HG03439 (cell line): Measurements from ENCODE around the gene SS18L1.

Experiments
- ATAC-seq: cut with Tn5 transposase; IDR thresholded peaks from one replicate; pipeline ENCODE4 v1.9.1; 2021; ENCODE audit warnings: mild to moderate bottlenecking, moderate library complexity; ENCODE audit not compliant: unreplicated experiment

SS18L1 gene

GRCh38 chr20:62151835-62152364 is 8.3 kb downstream of the SS18L1 start:
- ATAC-seq: no peak

- no peak for ATAC-seq
Observed at GRCh38 chr20:62155428-62156253, 12.1 kb downstream of the SS18L1 start.

GRCh38 chr20:62156254-62156556 is 12.6 kb downstream of the SS18L1 start:
- ATAC-seq: no peak

- ATAC-seq: no peak
Observed at GRCh38 chr20:62156592-62157386, 13.2 kb downstream of the SS18L1 start.

GRCh38 chr20:62157387-62158087 is 14.0 kb downstream of the SS18L1 start:
- no peak for ATAC-seq

- no peak for ATAC-seq
Observed at GRCh38 chr20:62158088-62158400, 14.5 kb downstream of the SS18L1 start.

- no peak for ATAC-seq
Observed at GRCh38 chr20:62158541-62158940, 15.0 kb downstream of the SS18L1 start.

GRCh38 chr20:62159052-62159451 is 15.5 kb downstream of the SS18L1 start:
- no peak for ATAC-seq

GRCh38 chr20:62159839-62160238 is 16.3 kb downstream of the SS18L1 start:
- peak; percentile 54 for ATAC-seq

GRCh38 chr20:62160253-62160652 is 16.7 kb downstream of the SS18L1 start:
- no peak for ATAC-seq

GRCh38 chr20:62160876-62161275 is 17.3 kb downstream of the SS18L1 start:
- ATAC-seq: no peak

GRCh38 chr20:62161347-62161746 is 17.8 kb downstream of the SS18L1 start:
- ATAC-seq: no peak

- no peak for ATAC-seq
Observed at GRCh38 chr20:62162765-62163484, 19.4 kb downstream of the SS18L1 start.

GRCh38 chr20:62163485-62163865 is 19.9 kb downstream of the SS18L1 start:
- ATAC-seq: no peak

GRCh38 chr20:62163986-62164762 is 20.6 kb downstream of the SS18L1 start:
- no peak for ATAC-seq

GRCh38 chr20:62164879-62165761 is 21.6 kb downstream of the SS18L1 start:
- ATAC-seq: no peak

GRCh38 chr20:62165762-62166399 is 22.3 kb downstream of the SS18L1 start:
- no peak for ATAC-seq

GRCh38 chr20:62167474-62167873 is 23.9 kb downstream of the SS18L1 start:
- no peak for ATAC-seq

- ATAC-seq: no peak
Observed at GRCh38 chr20:62168061-62168460, 24.5 kb downstream of the SS18L1 start.
